DMS53 treated with DMSO at 0.1 percent for 48 hours (cell line): ENCODE results near the gene RAB40C.

Source experiments
- DNase-seq: peaks from one replicate; lab custom pipeline; 2025; ENCODE audit not compliant: unreplicated experiment; lab: John Stamatoyannopoulos, UW

Gene RAB40C

GRCh38 chr16:666572-666971 is 76.7 kb downstream of the RAB40C start:
- DNase-seq: no peak

- DNase-seq: no peak
Observed at GRCh38 chr16:667113-667779, 77.4 kb downstream of the RAB40C start.

GRCh38 chr16:667780-668518 is 78.1 kb downstream of the RAB40C start, which contains the start of gene RHOT2:
TSS of gene RHOT2 (plus strand) at chr16:668132. CDS start at chr16:668200, 68 bp downstream.
- peak; percentile 67 for DNase-seq

- DNase-seq: no peak
Observed at GRCh38 chr16:668519-669171, 78.8 kb downstream of the RAB40C start.

GRCh38 chr16:669666-670065 is 79.8 kb downstream of the RAB40C start:
- no peak for DNase-seq

GRCh38 chr16:670485-671352 is 80.9 kb downstream of the RAB40C start:
- no peak for DNase-seq

GRCh38 chr16:671353-672131 is 81.7 kb downstream of the RAB40C start:
- DNase-seq: no peak

- DNase-seq: no peak
Observed at GRCh38 chr16:672371-672770, 82.5 kb downstream of the RAB40C start.

GRCh38 chr16:672851-673250 is 83.0 kb downstream of the RAB40C start:
- DNase-seq: no peak

GRCh38 chr16:673399-673991 is 83.6 kb downstream of the RAB40C start:
- no peak for DNase-seq

- no peak for DNase-seq
Observed at GRCh38 chr16:674214-674881, 84.5 kb downstream of the RAB40C start.

- no peak for DNase-seq
Observed at GRCh38 chr16:674968-675883, 85.4 kb downstream of the RAB40C start, which contains the start of gene RHBDL1. TSS of gene RHBDL1 (plus strand) at chr16:675671. CDS start at chr16:675791, 120 bp downstream.

- no peak for DNase-seq
Observed at GRCh38 chr16:675884-676564, 86.2 kb downstream of the RAB40C start.

GRCh38 chr16:676565-676902 is 86.7 kb downstream of the RAB40C start:
- DNase-seq: no peak

GRCh38 chr16:676913-677312 is 87.0 kb downstream of the RAB40C start:
- peak; percentile 46 for DNase-seq

GRCh38 chr16:677316-678190 is 87.7 kb downstream of the RAB40C start:
- no peak for DNase-seq
